GM19395 (cell line): ENCODE data around the gene PLAAT5.

Experiments used
- ATAC-seq: cut with Tn5 transposase; IDR thresholded peaks from one replicate; pipeline ENCODE4 v1.9.1; 2021; ENCODE audit warnings: mild to moderate bottlenecking, moderate library complexity; ENCODE audit not compliant: unreplicated experiment

Gene PLAAT5

DNA sequence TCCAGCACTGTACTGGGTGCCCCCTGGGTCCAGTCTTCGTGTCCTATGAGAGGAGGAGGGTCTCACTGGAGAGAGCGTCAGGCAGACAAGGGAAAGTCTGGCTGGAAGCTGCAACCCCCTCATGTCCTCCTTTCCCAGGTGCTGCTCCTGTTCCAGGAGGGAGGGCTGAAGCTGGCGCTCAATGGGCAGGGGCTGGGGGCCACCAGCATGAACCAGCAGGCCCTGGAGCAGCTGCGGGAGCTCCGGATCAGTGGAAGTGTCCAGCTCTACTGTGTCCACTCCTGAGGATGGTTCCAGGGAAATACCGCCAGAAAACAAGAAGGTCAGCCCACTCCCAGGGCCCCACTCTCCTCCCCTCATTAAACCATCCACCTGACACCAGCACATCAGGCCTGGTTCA is 25.1 kb upstream of the PLAAT5 start:
- ATAC-seq: no peak

GRCh38 chr11:63512816-63513215 is 21.8 kb upstream of the PLAAT5 start:
- ATAC-seq: no peak

DNA sequence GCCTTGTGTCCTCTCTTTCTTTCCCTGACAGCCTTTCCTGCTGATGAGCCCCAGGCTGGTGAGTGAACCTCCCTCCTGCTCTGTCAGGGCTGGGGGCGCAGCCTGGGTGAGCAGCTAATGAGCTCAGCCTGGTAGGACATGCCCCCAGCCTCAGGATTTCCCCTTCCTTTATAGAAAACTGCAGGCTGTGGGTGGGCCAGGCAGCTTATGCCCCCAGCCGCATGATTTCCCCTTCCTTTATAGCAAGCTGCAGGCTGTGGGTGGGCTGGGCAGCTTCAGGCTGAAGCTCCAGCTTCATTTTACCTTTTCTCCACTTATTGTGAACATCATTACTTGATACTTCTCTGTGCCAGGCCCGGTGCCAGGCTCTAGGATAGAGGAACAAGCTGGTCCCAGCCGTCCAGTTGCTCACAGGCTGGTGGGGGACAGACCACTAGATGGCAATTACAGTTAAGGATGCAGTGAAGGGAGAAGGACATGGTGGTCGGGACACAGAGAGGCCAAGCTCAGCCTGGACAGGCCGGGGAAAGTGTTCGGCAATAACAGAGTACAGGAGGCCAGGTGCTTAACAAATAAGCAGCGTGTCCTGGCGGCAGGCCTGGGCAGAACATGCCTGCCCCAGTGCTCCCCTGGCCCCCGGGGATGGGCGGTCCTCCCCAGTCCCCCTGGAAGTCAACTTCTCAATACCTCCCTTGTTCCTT is 20.2 kb upstream of the PLAAT5 start:
- ATAC-seq: no peak

- ATAC-seq: no peak
Observed at GRCh38 chr11:63510360-63511047, 19.5 kb upstream of the PLAAT5 start.

DNA sequence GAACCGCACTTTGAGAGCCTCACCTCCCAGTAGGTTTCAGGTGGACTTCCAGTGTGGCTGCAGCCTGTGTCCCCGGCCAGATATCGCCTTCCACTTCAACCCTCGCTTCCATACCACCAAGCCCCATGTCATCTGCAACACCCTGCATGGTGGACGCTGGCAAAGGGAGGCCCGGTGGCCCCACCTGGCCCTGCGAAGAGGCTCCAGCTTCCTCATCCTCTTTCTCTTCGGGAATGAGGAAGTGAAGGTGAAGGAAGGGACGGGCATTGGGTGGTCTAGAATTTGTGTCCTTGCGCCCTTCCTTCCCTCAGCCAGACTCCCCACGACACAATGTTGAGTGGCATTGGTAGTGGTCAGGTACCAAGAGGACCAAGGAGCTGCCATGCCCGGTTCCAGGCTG is 17.8 kb upstream of the PLAAT5 start:
- no peak for ATAC-seq

GRCh38 chr11:63508009-63508408 is 17.0 kb upstream of the PLAAT5 start:
- ATAC-seq: no peak

DNA sequence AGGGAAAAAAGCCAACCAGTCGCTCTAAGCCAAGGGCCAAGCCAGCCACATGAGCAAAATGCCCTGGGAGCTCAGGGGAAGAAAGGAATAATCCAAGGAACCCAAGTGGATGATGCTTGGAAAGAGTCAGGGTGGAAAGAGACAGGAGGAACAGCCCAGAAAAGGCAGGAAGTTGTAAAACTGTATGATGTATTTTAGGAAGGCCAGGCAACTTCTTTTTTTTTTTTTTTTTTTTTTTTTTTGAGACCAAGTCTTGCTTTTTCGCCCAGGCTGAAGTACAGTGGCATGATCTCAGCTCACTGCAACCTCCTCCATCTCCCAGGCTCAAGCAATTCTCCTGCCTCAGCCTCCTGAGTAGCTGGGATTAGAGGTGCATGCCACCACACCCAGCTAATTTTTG is 16.5 kb upstream of the PLAAT5 start:
- ATAC-seq: no peak

- ATAC-seq: no peak
Observed at GRCh38 chr11:63506876-63507275, 15.9 kb upstream of the PLAAT5 start.

GRCh38 chr11:63505857-63506528 is 15.0 kb upstream of the PLAAT5 start, which contains the start of gene LGALS12:
LGALS12 (plus strand) TSS chr11:63506084; CDS start chr11:63506459, 375 bp downstream.
- no peak for ATAC-seq

- ATAC-seq: no peak
Observed at GRCh38 chr11:63504933-63505586, 14.1 kb upstream of the PLAAT5 start.

GRCh38 chr11:63504054-63504453 is 13.1 kb upstream of the PLAAT5 start:
- ATAC-seq: no peak

- ATAC-seq: no peak
Observed at GRCh38 chr11:63503492-63503891, 12.5 kb upstream of the PLAAT5 start.

GRCh38 chr11:63502252-63502820 is 11.4 kb upstream of the PLAAT5 start:
- no peak for ATAC-seq

DNA sequence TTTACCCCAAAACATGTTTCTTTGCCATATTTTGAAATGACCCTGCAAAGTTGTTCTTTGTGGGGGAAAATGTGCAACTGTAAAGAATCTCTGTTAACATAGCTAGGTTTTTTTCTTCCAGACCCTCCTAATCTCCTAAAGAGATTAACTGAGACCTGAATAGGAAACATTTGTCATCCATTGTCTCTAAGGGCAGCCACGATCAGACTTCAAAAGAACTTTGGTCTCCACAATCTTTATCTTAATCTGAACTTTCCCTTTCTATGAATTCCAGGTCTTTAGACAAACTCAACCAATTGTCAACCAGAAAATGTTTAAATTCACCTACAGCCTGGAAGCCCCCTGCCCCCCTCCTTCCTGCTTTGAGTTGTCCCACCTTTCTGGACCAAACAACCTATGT is 10.3 kb upstream of the PLAAT5 start:
- ATAC-seq: no peak

GRCh38 chr11:63499874-63500273 is 8.9 kb upstream of the PLAAT5 start:
- ATAC-seq: no peak

DNA sequence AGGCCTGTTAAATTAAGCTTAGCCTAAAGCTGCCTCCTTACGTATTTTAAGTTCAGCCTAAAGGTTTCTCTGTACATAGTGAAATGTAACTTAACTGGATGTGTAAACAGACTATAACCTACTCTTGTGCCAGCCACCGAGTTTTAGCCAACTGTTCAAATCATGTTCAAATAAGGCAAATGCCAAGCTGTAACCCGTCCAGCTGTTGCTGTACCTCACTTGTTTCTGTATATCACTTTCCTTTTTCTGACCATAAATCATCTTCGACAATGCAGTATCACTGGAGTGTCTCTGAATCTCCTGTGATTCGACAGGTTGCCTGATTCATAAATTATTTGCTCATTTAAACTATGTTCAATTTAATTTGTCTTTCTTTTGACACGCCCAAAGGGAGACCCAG is 4.0 kb upstream of the PLAAT5 start:
- no peak for ATAC-seq

- no peak for ATAC-seq
Observed at GRCh38 chr11:63493127-63493526, 2.2 kb upstream of the PLAAT5 start.

DNA sequence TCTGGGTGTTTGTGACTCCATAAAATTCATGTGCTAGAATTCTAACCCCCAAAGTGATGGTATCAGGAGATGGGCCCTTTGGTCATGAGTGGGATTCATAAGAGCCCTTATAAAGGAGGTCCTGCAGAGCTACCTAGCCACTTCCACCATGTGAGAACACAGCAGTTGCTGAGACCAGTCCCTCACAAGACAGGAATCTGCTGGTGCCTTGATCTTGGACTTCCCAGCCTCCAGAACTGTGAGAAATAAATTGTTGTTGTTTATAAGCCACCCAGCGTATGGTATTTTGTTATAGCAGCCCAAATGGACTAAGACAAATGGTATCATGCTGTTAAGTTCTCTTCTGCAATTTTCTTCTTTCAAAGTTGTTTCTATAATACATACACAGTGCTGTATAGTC is 1.5 kb upstream of the PLAAT5 start:
- no peak for ATAC-seq

- ATAC-seq: no peak
Observed at GRCh38 chr11:63491636-63492372, 837 bp upstream of the PLAAT5 start.

- no peak for ATAC-seq
Observed at GRCh38 chr11:63491240-63491587, 247 bp upstream of the PLAAT5 start.

DNA sequence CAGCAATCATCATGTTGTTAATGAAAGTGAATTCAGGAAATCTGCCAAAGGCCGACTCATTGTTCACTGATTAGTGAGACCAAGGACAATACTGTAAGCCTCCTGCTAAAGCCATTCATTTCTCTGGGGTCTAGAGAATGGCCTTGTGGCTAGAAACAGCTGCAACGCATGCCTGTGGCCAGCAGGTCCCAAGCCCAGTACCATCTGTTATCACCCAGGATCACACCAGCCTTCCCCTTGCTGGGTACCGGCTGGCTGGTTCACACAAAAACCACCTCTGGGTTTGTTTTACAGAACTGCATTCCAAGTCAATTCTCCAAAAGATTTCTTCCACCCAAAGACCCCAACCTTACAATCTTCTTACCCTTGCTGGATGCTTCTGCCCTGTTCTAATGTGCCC is 1.1 kb downstream of the PLAAT5 start:
- no peak for ATAC-seq
